HEK293 (cell line): Measurements from ENCODE around the gene EBF3.

Experiments used
- CTCF ChIA-PET: fragments of 350-600 bp; formaldehyde crosslinking; extraction: SDS; loops from one replicate; lab custom pipeline; 2021; ENCODE audit warnings: antibody characterized with exemption; lab: Yijun Ruan, JAX
- POLR2A ChIA-PET: fragments of 300-600 bp; formaldehyde crosslinking; extraction: SDS; loops from one replicate; lab custom pipeline; 2020; ENCODE audit warnings: antibody characterized with exemption, inconsistent platforms; lab: Yijun Ruan, JAX
- H3K27ac ChIP-seq: fragments of 200-500 bp; sonication (Bioruptor generic); 2 replicates; pipeline ENCODE4 v1.5.1; 2014; ENCODE audit warnings: low read depth, low read length, control low read depth, inconsistent platforms; ENCODE audit errors: extremely low read depth
- H3K36me3 ChIP-seq, 2 experiments: fragments of 200-500 bp in 1 of 2; sonication (Bioruptor generic) in 1 of 2; 1 replicate in 1 of 2; 2 replicates in 1 of 2; pipeline ENCODE4 v1.5.1; 2014 to 2017; ENCODE audit warnings: inconsistent platforms in 2 of 2, low read length in 2 of 2; ENCODE audit not compliant: control insufficient read depth in 2 of 2, insufficient read depth in 1 of 2
- H3K4me1 ChIP-seq: fragments of 200-500 bp; sonication (Bioruptor generic); 2 replicates; pipeline ENCODE4 v1.5.1; 2014; ENCODE audit warnings: mild to moderate bottlenecking, low read length, inconsistent platforms; ENCODE audit not compliant: control insufficient read depth, insufficient read depth
- H3K4me3 ChIP-seq: 2 replicates; pipeline ENCODE4 v1.5.1; 2011; ENCODE audit warnings: low read depth, mild to moderate bottlenecking, control low read depth, low read length, moderate library complexity
- H3K9me3 ChIP-seq: fragments of 200-500 bp; sonication (Bioruptor generic); 2 replicates; pipeline ENCODE4 v1.5.1; 2014; ENCODE audit warnings: low read depth, low read length, inconsistent platforms; ENCODE audit not compliant: control insufficient read depth, insufficient read depth
- ATF2 ChIP-seq: fragments of 450-650 bp; formaldehyde crosslinking; IDR thresholded peaks from 2 replicates; pipeline ENCODE4 v1.5.1; 2016; ENCODE audit warnings: missing biosample characterization, missing genetic modification characterization, low read depth
- BCL11B ChIP-seq: fragments of 450-650 bp; formaldehyde crosslinking; IDR thresholded peaks from 2 replicates; pipeline ENCODE4 v1.5.1; 2016; ENCODE audit warnings: low read depth, missing biosample characterization, missing genetic modification characterization
- OSR2 ChIP-seq: fragments of 450-650 bp; formaldehyde crosslinking; IDR thresholded peaks from 2 replicates; pipeline ENCODE4 v1.5.1; 2016; ENCODE audit warnings: missing biosample characterization, missing genetic modification characterization
- PRDM2 ChIP-seq: fragments of 450-650 bp; formaldehyde crosslinking; IDR thresholded peaks from 2 replicates; pipeline ENCODE4 v1.5.1; 2016; ENCODE audit warnings: missing biosample characterization, missing genetic modification characterization, borderline replicate concordance
- YY2 ChIP-seq: fragments of 450-650 bp; formaldehyde crosslinking; IDR thresholded peaks from 2 replicates; pipeline ENCODE4 v1.5.1; 2016; ENCODE audit warnings: missing biosample characterization, missing genetic modification characterization
- ZBTB48 ChIP-seq: fragments of 450-650 bp; formaldehyde crosslinking; IDR thresholded peaks from 2 replicates; pipeline ENCODE4 v1.5.1; 2016; ENCODE audit warnings: missing biosample characterization, missing genetic modification characterization
- ZFP41 ChIP-seq: fragments of 450-650 bp; formaldehyde crosslinking; IDR thresholded peaks from 2 replicates; pipeline ENCODE4 v1.5.1; 2016; ENCODE audit warnings: missing biosample characterization, missing genetic modification characterization, borderline replicate concordance
- ZNF146 ChIP-seq: fragments of 450-650 bp; formaldehyde crosslinking; IDR thresholded peaks from 2 replicates; pipeline ENCODE4 v1.5.1; 2016; ENCODE audit warnings: missing biosample characterization, missing genetic modification characterization
- ZNF175 ChIP-seq: fragments of 450-650 bp; formaldehyde crosslinking; IDR thresholded peaks from 2 replicates; pipeline ENCODE4 v1.5.1; 2016; ENCODE audit warnings: missing biosample characterization, missing genetic modification characterization
- ZNF248 ChIP-seq: fragments of 450-650 bp; formaldehyde crosslinking; IDR thresholded peaks from 2 replicates; pipeline ENCODE4 v1.5.1; 2017; ENCODE audit warnings: missing biosample characterization, missing genetic modification characterization
- ZNF366 ChIP-seq: fragments of 450-650 bp; formaldehyde crosslinking; conservative IDR thresholded peaks from 2 replicates; pipeline ENCODE4 v1.5.1; 2016; ENCODE audit warnings: missing biosample characterization, missing genetic modification characterization
- ZNF555 ChIP-seq: fragments of 450-650 bp; formaldehyde crosslinking; conservative IDR thresholded peaks from 2 replicates; pipeline ENCODE4 v1.5.1; 2017; ENCODE audit warnings: missing biosample characterization, mild to moderate bottlenecking, missing genetic modification characterization, inconsistent platforms
- ZNF558 ChIP-seq: fragments of 450-650 bp; formaldehyde crosslinking; IDR thresholded peaks from 2 replicates; pipeline ENCODE4 v1.5.1; 2016; ENCODE audit warnings: missing biosample characterization, missing genetic modification characterization
- ZNF660 ChIP-seq: fragments of 450-650 bp; IDR thresholded peaks from 2 replicates; pipeline ENCODE4 v1.5.1; 2018; ENCODE audit warnings: missing biosample characterization, mild to moderate bottlenecking, missing genetic modification characterization
- ZNF664 ChIP-seq: fragments of 450-650 bp; formaldehyde crosslinking; IDR thresholded peaks from 2 replicates; pipeline ENCODE4 v1.5.1; 2016; ENCODE audit warnings: missing biosample characterization, missing genetic modification characterization
- ZSCAN30 ChIP-seq: fragments of 450-650 bp; IDR thresholded peaks from 2 replicates; pipeline ENCODE4 v1.5.1; 2018; ENCODE audit warnings: missing biosample characterization, mild to moderate bottlenecking, missing genetic modification characterization, moderate library complexity
- TF ChIP-seq, protein P1 (sequence below): fragments of 450-650 bp; formaldehyde crosslinking; IDR thresholded peaks from 2 replicates; pipeline ENCODE4 v1.5.1; 2016; ENCODE audit warnings: missing biosample characterization, missing genetic modification characterization

The EBF3 gene

DNA sequence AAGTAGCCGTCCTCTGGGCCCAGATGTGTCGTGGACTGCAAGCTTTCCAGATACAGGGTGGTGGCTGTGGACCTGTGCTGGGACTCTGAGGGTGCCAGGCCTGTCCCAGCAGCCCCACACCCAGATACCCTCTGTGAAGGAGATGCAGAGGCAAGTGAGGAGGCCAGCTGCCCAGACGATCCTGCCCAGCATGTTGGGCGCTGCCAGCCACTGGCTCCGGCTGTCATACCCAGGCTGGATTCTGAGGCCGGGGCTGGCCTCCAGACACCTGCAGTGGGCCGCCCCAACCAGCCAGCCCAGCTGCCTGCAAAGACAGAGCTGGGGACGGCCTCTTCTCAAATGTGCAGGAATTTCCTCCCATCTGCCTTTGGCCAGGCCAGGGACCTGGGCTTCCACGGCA, 39.1 kb upstream of the EBF3 start:
- POLR2A ChIA-PET: no interaction called here
- no peaks in the 10 kb centered on the region for H3K4me1 ChIP-seq
- TF ChIP-seq ZBTB48 (tag by site-specific recombination): no peak
- no peak for TF ChIP-seq ZNF555 (tag by site-specific recombination)
- no peak for TF ChIP-seq ZFP41 (tag by site-specific recombination)
- no peak for TF ChIP-seq OSR2 (tag by site-specific recombination)
- no peak for TF ChIP-seq ZNF175 (tag by site-specific recombination)
- TF ChIP-seq, protein P1, sequence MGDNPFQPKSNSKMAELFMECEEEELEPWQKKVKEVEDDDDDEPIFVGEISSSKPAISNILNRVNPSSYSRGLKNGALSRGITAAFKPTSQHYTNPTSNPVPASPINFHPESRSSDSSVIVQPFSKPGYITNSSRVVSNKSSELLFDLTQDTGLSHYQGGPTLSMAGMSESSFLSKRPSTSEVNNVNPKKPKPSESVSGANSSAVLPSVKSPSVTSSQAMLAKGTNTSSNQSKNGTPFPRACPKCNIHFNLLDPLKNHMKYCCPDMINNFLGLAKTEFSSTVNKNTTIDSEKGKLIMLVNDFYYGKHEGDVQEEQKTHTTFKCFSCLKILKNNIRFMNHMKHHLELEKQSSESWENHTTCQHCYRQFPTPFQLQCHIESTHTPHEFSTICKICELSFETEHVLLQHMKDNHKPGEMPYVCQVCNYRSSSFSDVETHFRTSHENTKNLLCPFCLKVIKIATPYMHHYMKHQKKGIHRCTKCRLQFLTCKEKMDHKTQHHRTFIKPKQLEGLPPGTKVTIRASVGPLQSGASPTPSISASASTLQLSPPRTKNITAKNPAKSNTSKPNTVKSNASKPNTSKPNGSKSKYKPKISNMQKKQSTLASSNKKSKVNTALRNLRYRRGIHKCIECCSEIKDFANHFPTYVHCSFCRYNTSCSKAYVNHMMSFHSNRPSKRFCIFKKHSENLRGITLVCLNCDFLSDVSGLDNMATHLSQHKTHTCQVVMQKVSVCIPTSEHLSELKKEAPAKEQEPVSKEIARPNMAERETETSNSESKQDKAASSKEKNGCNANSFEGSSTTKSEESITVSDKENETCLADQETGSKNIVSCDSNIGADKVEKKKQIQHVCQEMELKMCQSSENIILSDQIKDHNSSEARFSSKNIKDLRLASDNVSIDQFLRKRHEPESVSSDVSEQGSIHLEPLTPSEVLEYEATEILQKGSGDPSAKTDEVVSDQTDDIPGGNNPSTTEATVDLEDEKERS: no peak
- TF ChIP-seq ZNF664 (tag by site-specific recombination): no peak
- no peak for TF ChIP-seq ZNF366 (tag by site-specific recombination)
- no peak for TF ChIP-seq ZNF248
- TF ChIP-seq ZNF558 (tag by site-specific recombination): no peak
- TF ChIP-seq YY2 (tag by site-specific recombination): no peak
- TF ChIP-seq, all 188 proteins: peak for 0
- CTCF ChIA-PET: interaction anchor here (1.0 kb wide), 1 partner anchor 972 kb away, joined by 3 read pairs; no protein-coding TSS in a partner anchor
- Histone ChIP-seq H3K4me3 (no peak overlapping the region), H3K36me3 (no peaks in the 10 kb centered on the region), H3K27ac (no peak overlapping the region), H3K9me3 (no peaks in the 10 kb centered on the region)

DNA sequence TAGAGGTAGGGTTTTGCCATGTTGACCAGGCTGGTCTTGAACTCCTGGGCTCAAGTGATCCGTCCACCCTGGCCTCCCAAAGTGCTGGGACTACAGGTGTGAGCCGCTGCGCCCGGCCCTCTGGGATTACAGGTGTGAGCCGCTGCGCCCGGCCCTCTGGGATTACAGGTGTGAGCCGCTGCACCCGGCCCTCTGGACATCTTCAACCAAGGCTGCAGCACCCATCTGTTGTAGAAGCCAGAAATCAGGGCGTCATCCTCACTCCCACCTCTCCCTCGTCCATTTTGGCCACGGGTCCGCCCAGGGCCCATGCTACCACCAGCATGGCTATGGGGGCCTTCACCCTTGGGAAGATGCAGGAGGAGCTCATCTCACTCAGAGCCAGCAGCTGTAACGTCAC, 38.5 kb upstream of the EBF3 start:
- no peak for TF ChIP-seq PRDM2 (tag by site-specific recombination)
- no peak for TF ChIP-seq BCL11B
- TF ChIP-seq ZNF146 (tag by site-specific recombination): no peak
- TF ChIP-seq ZSCAN30 (tag by site-specific recombination): no peak
- TF ChIP-seq ZNF660 (tag by site-specific recombination): no peak
- TF ChIP-seq ATF2 (tag by site-specific recombination): no peak
- POLR2A ChIA-PET: no interaction called here
- H3K9me3 ChIP-seq: no peaks in the 10 kb centered on the region
- CTCF ChIA-PET: no interaction called here
- no peak overlapping the region for H3K27ac ChIP-seq
- no peak overlapping the region for H3K4me3 ChIP-seq
- no peaks in the 10 kb centered on the region for H3K4me1 ChIP-seq
- H3K36me3 ChIP-seq: no peaks in the 10 kb centered on the region
